Activated CD8-positive, alpha-beta memory T cell treated with anti-CD3 and anti-CD28 coated beads, Interleukin-2, amount 10 ng/mL, durations not matched to agents 7 days and 5 days (primary cell): ENCODE measurements around the gene FAM118B. TPM values are rescaled to one million over a fixed set of nuclear protein-coding genes. Genes with fewer than 3 reads are reported as not detected.
A peak's percentile ranks its signal among the peaks of the same experiment; 100 is the strongest.
"Not testable (repeated sequence)": the region's sequence is repeated elsewhere in the genome, so short reads cannot be mapped to it uniquely, and the experiment has no call there.

Experiments used
- ATAC-seq: fragments of 150-1000 bp; cut with Tn5 transposase; one replicate; pipeline ENCODE4 v1.10.0; 2021; ENCODE audit warnings: moderate library complexity
- CTCF ChIA-PET: fragments of 350-600 bp; sonication (Branson Sonifier 250); formaldehyde crosslinking; loops from one replicate; lab custom pipeline; 2021; ENCODE audit warnings: antibody characterized with exemption; lab: Charles Lee
- DNase-seq: peaks from one replicate; pipeline ENCODE4 v3.0.0-alpha.2; 2020
- H3K27ac Mint-ChIP-seq: one replicate; pipeline ENCODE4 v1.8.0; 2021; ENCODE audit warnings: mild to moderate bottlenecking, mixed read lengths
- H3K27me3 Mint-ChIP-seq: one replicate; pipeline ENCODE4 v1.8.0; 2021; ENCODE audit warnings: mixed read lengths
- H3K36me3 Mint-ChIP-seq: one replicate; pipeline ENCODE4 v1.8.0; 2021; ENCODE audit warnings: mild to moderate bottlenecking, mixed read lengths
- H3K4me1 Mint-ChIP-seq: one replicate; pipeline ENCODE4 v1.8.0; 2021; ENCODE audit warnings: mixed read lengths
- H3K4me3 Mint-ChIP-seq: one replicate; pipeline ENCODE4 v1.8.0; 2021; ENCODE audit warnings: mild to moderate bottlenecking, moderate library complexity, mixed read lengths
- H3K9me3 Mint-ChIP-seq: one replicate; pipeline ENCODE4 v1.8.0; 2022; ENCODE audit warnings: low read depth, mixed read lengths
- total RNA-seq, 2 experiments: library from RNA; stranded (reverse); gene quantifications; one replicate each; pipeline ENCODE4 v1.2.3, GENCODE V29; 2021

Gene FAM118B
- total RNA-seq, 2 experiments from 2014 or later = 9.9 to 14.7 TPM

- H3K27me3 Mint-ChIP-seq = no peaks in the 10 kb centered on the region
- peaks cover 8% of the 10 kb centered on the region for H3K36me3 Mint-ChIP-seq
- CTCF ChIA-PET = no interaction called here
- DNase-seq = no peak
- H3K9me3 Mint-ChIP-seq = no peaks in the 10 kb centered on the region
- ATAC-seq = no peak
- no peaks in the 10 kb centered on the region for H3K4me1 Mint-ChIP-seq
- H3K27ac Mint-ChIP-seq = no peak overlapping the region
- H3K4me3 Mint-ChIP-seq = no peak overlapping the region
These were observed 35.1 kb downstream of the FAM118B start for GRCh38 chr11:126246636-126247035.

GRCh38 chr11:126253265-126253664, 41.7 kb downstream of the FAM118B start:
- ATAC-seq (no peak), DNase-seq (no peak)
- no peak overlapping the region for H3K4me3 Mint-ChIP-seq
- H3K4me1 Mint-ChIP-seq = no peaks in the 10 kb centered on the region
- H3K9me3 Mint-ChIP-seq = no peaks in the 10 kb centered on the region
- H3K36me3 Mint-ChIP-seq = peaks cover 9% of the 10 kb centered on the region
- H3K27me3 Mint-ChIP-seq = no peaks in the 10 kb centered on the region
- H3K27ac Mint-ChIP-seq = no peak overlapping the region
- CTCF ChIA-PET = no interaction called here

GRCh38 chr11:126254819-126255218, 43.2 kb downstream of the FAM118B start:
- no peaks in the 10 kb centered on the region for H3K27me3 Mint-ChIP-seq
- CTCF ChIA-PET = no interaction called here
- no peak overlapping the region for H3K4me3 Mint-ChIP-seq
- H3K9me3 Mint-ChIP-seq = no peaks in the 10 kb centered on the region
- DNase-seq (no peak), ATAC-seq (no peak)
- peaks cover 9% of the 10 kb centered on the region for H3K36me3 Mint-ChIP-seq
- H3K27ac Mint-ChIP-seq = no peak overlapping the region
- H3K4me1 Mint-ChIP-seq = no peaks in the 10 kb centered on the region

GRCh38 chr11:126255507-126255906, 43.9 kb downstream of the FAM118B start:
- H3K4me3 Mint-ChIP-seq, H3K4me1 Mint-ChIP-seq, H3K9me3 Mint-ChIP-seq, H3K27ac Mint-ChIP-seq, DNase-seq, ATAC-seq, H3K27me3 Mint-ChIP-seq, CTCF ChIA-PET: not testable (repeated sequence)
- H3K36me3 Mint-ChIP-seq = peaks cover 11% of the 10 kb centered on the region

- Mint-ChIP-seq H3K27me3 (no peaks in the 10 kb centered on the region), H3K36me3 (peaks cover 9% of the 10 kb centered on the region), H3K4me1 (no peaks in the 10 kb centered on the region), H3K4me3 (no peak overlapping the region), H3K27ac (no peak overlapping the region), H3K9me3 (no peaks in the 10 kb centered on the region)
- DNase-seq = no peak
- ATAC-seq = no peak
- CTCF ChIA-PET = no interaction called here
These were observed 44.6 kb downstream of the FAM118B start for GRCh38 chr11:126256216-126256615.

GRCh38 chr11:126257144-126257543, 45.6 kb downstream of the FAM118B start:
- Mint-ChIP-seq H3K4me1 (no peaks in the 10 kb centered on the region), H3K9me3 (no peaks in the 10 kb centered on the region), H3K27ac (no peak overlapping the region), H3K27me3 (no peaks in the 10 kb centered on the region), H3K36me3 (peaks cover 10% of the 10 kb centered on the region), H3K4me3 (no peak overlapping the region)
- no peak for ATAC-seq
- CTCF ChIA-PET = no interaction called here
- no peak for DNase-seq

GRCh38 chr11:126257764-126258163, 46.2 kb downstream of the FAM118B start:
- Mint-ChIP-seq H3K9me3 (no peaks in the 10 kb centered on the region), H3K4me1 (no peaks in the 10 kb centered on the region), H3K27me3 (no peaks in the 10 kb centered on the region), H3K36me3 (peaks cover 12% of the 10 kb centered on the region), H3K4me3 (no peak overlapping the region), H3K27ac (no peak overlapping the region)
- CTCF ChIA-PET = no interaction called here
- no peak for ATAC-seq
- no peak for DNase-seq

- no peak for ATAC-seq
- no peak overlapping the region for H3K27ac Mint-ChIP-seq
- H3K9me3 Mint-ChIP-seq = no peaks in the 10 kb centered on the region
- CTCF ChIA-PET = no interaction called here
- DNase-seq = no peak
- no peaks in the 10 kb centered on the region for H3K27me3 Mint-ChIP-seq
- H3K36me3 Mint-ChIP-seq = peaks cover 50% of the 10 kb centered on the region
- H3K4me3 Mint-ChIP-seq = no peak overlapping the region
- H3K4me1 Mint-ChIP-seq = peaks cover 11% of the 10 kb centered on the region
These were observed 50.6 kb downstream of the FAM118B start for GRCh38 chr11:126262216-126262615.

- Mint-ChIP-seq H3K36me3 (peaks cover 53% of the 10 kb centered on the region), H3K27ac (no peak overlapping the region), H3K27me3 (no peaks in the 10 kb centered on the region), H3K4me1 (peaks cover 18% of the 10 kb centered on the region), H3K9me3 (no peaks in the 10 kb centered on the region), H3K4me3 (no peak overlapping the region)
- ATAC-seq (no peak), DNase-seq (no peak)
- CTCF ChIA-PET = no interaction called here
These were observed 51.9 kb downstream of the FAM118B start for GRCh38 chr11:126263489-126263888.

- no peak for ATAC-seq
- Mint-ChIP-seq H3K4me3 (no peak overlapping the region), H3K36me3 (peaks cover 52% of the 10 kb centered on the region), H3K9me3 (no peaks in the 10 kb centered on the region), H3K27ac (no peak overlapping the region), H3K4me1 (peaks cover 34% of the 10 kb centered on the region), H3K27me3 (no peaks in the 10 kb centered on the region)
- DNase-seq = no peak
- CTCF ChIA-PET = no interaction called here
These were observed 54.2 kb downstream of the FAM118B start for GRCh38 chr11:126265811-126266210.

GRCh38 chr11:126267650-126268049, 56.1 kb downstream of the FAM118B start:
- Mint-ChIP-seq H3K27me3 (no peaks in the 10 kb centered on the region), H3K36me3 (peaks cover 54% of the 10 kb centered on the region)
- CTCF ChIA-PET = no interaction called here

GRCh38 chr11:126268361-126268707, 56.8 kb downstream of the FAM118B start:
- peaks cover 40% of the 10 kb centered on the region for H3K4me1 Mint-ChIP-seq

More at GRCh38 chr11:126267650-126268049, 56.1 kb downstream of the FAM118B start:
- Mint-ChIP-seq H3K27ac (peak overlapping the region; percentile 88), H3K4me1 (peaks cover 40% of the 10 kb centered on the region), H3K9me3 (no peaks in the 10 kb centered on the region), H3K4me3 (peak overlapping the region; percentile 83)
- DNase-seq = no peak
- ATAC-seq = no peak

GRCh38 chr11:126268708-126269579, 57.4 kb downstream of the FAM118B start, which contains the start of the genes FOXRED1 and SRPRA:
FOXRED1 (plus strand) TSS chr11:126269154; CDS start chr11:126269207, 53 bp downstream.
SRPRA (minus strand) TSS chr11:126268895; CDS start chr11:126268804, 91 bp downstream.
- peak within 1 kb of the TSS; percentile 88 for H3K27ac Mint-ChIP-seq
- H3K4me3 Mint-ChIP-seq = peak within 1 kb of the TSS; percentile 83
- no peaks in the 10 kb centered on the region for H3K27me3 Mint-ChIP-seq
- CTCF ChIA-PET = interaction anchor here (0.9 to 2.1 kb wide), 2 partner anchors 14 to 345 kb away, joined by 3 to 10 read pairs; partner anchors contain the start of gene TIRAP
- peak; percentile 99 for ATAC-seq
- no peaks in the 10 kb centered on the region for H3K9me3 Mint-ChIP-seq
- DNase-seq = peak; percentile 100
- peaks cover 49% of the 10 kb centered on the region for H3K36me3 Mint-ChIP-seq
- H3K4me1 Mint-ChIP-seq = peaks cover 40% of the 10 kb centered on the region

More at GRCh38 chr11:126268361-126268707, 56.8 kb downstream of the FAM118B start:
- ATAC-seq (peak; percentile 1), DNase-seq (no peak)
- H3K9me3 Mint-ChIP-seq = no peaks in the 10 kb centered on the region
- H3K4me3 Mint-ChIP-seq = peak overlapping the region; percentile 83
- CTCF ChIA-PET = interaction anchor here (0.9 to 2.1 kb wide), 2 partner anchors 15 to 345 kb away, joined by 3 to 10 read pairs; partner anchors contain the start of gene TIRAP
- H3K27me3 Mint-ChIP-seq = no peaks in the 10 kb centered on the region
- H3K27ac Mint-ChIP-seq = peak overlapping the region; percentile 88
- peaks cover 52% of the 10 kb centered on the region for H3K36me3 Mint-ChIP-seq

- H3K4me3 Mint-ChIP-seq = no peak overlapping the region
- H3K36me3 Mint-ChIP-seq = peaks cover 28% of the 10 kb centered on the region
- H3K9me3 Mint-ChIP-seq = no peaks in the 10 kb centered on the region
- CTCF ChIA-PET = no interaction called here
- H3K27me3 Mint-ChIP-seq = no peaks in the 10 kb centered on the region
- H3K4me1 Mint-ChIP-seq = peaks cover 19% of the 10 kb centered on the region
- no peak for ATAC-seq
- DNase-seq = no peak
- no peak overlapping the region for H3K27ac Mint-ChIP-seq
These were observed 65.7 kb downstream of the FAM118B start for GRCh38 chr11:126277322-126277721.
